Measurements from ENCODE around the gene GALNT14. TPM values are rescaled to one million over a fixed set of nuclear protein-coding genes. Genes with fewer than 3 reads are reported as not detected.

GALNT14 gene
- polyA plus RNA-seq, 2 donors, result 17.2 to 23.5 TPM

- no peak overlapping the region for H3K27ac ChIP-seq (ENCODE audit: low read depth in 2 of 2, low read length in 1 of 2)
- H3K36me3 ChIP-seq (ENCODE audit: control insufficient read depth in 2 of 2, insufficient read depth in 2 of 2, low read length in 1 of 2), result no peaks in the 10 kb centered on the region
- H3K4me1 ChIP-seq (ENCODE audit: control insufficient read depth in 2 of 2, insufficient read depth in 2 of 2, low read length in 1 of 2), result no peaks in the 10 kb centered on the region
- H3K9me3 ChIP-seq (ENCODE audit: control insufficient read depth in 2 of 2, insufficient read depth in 1 of 2, low read depth in 1 of 2, low read length in 1 of 2), result no peaks in the 10 kb centered on the region
- no peak overlapping the region for H3K4me3 ChIP-seq (ENCODE audit: low read depth in 1 of 2, low read length in 2 of 2)
- WGBS, 2 donors, result 96 to 97% methylated on average over 4 of the region's 4 CpGs
- H3K27me3 ChIP-seq (ENCODE audit: control insufficient read depth in 1 of 2, insufficient read depth in 2 of 2, low read length in 2 of 2), result no peaks in the 10 kb centered on the region
These were observed 13.3 kb downstream of the GALNT14 start for GRCh38 chr2:31124904-31125303.

GRCh38 chr2:31122133-31122532 is 16.1 kb downstream of the GALNT14 start:
- H3K9me3 ChIP-seq (ENCODE audit: control insufficient read depth in 2 of 2, insufficient read depth in 1 of 2, low read depth in 1 of 2, low read length in 1 of 2), result no peaks in the 10 kb centered on the region
- H3K4me1 ChIP-seq (ENCODE audit: control insufficient read depth in 2 of 2, insufficient read depth in 2 of 2, low read length in 1 of 2), result no peaks in the 10 kb centered on the region
- no peak overlapping the region for H3K27ac ChIP-seq (ENCODE audit: low read depth in 2 of 2, low read length in 1 of 2)
- no peaks in the 10 kb centered on the region for H3K27me3 ChIP-seq (ENCODE audit: control insufficient read depth in 1 of 2, insufficient read depth in 2 of 2, low read length in 2 of 2)
- 87 to 94% methylated on average over 9 of the region's 9 CpGs for WGBS, 2 donors
- H3K4me3 ChIP-seq (ENCODE audit: low read depth in 1 of 2, low read length in 2 of 2), result no peak overlapping the region
- no peaks in the 10 kb centered on the region for H3K36me3 ChIP-seq (ENCODE audit: control insufficient read depth in 2 of 2, insufficient read depth in 2 of 2, low read length in 1 of 2)

- no peaks in the 10 kb centered on the region for H3K4me1 ChIP-seq (ENCODE audit: control insufficient read depth in 2 of 2, insufficient read depth in 2 of 2, low read length in 1 of 2)
- no peak overlapping the region for H3K27ac ChIP-seq (ENCODE audit: low read depth in 2 of 2, low read length in 1 of 2)
- no peaks in the 10 kb centered on the region for H3K9me3 ChIP-seq (ENCODE audit: control insufficient read depth in 2 of 2, insufficient read depth in 1 of 2, low read depth in 1 of 2, low read length in 1 of 2)
- no peaks in the 10 kb centered on the region for H3K27me3 ChIP-seq (ENCODE audit: control insufficient read depth in 1 of 2, insufficient read depth in 2 of 2, low read length in 2 of 2)
- H3K4me3 ChIP-seq (ENCODE audit: low read depth in 1 of 2, low read length in 2 of 2), result no peak overlapping the region
- no peaks in the 10 kb centered on the region for H3K36me3 ChIP-seq (ENCODE audit: control insufficient read depth in 2 of 2, insufficient read depth in 2 of 2, low read length in 1 of 2)
These were observed 24.5 kb downstream of the GALNT14 start for GRCh38 chr2:31113765-31114164.

- no peaks in the 10 kb centered on the region for H3K9me3 ChIP-seq (ENCODE audit: control insufficient read depth in 2 of 2, insufficient read depth in 1 of 2, low read depth in 1 of 2, low read length in 1 of 2)
- no peaks in the 10 kb centered on the region for H3K36me3 ChIP-seq (ENCODE audit: control insufficient read depth in 2 of 2, insufficient read depth in 2 of 2, low read length in 1 of 2)
- no peak overlapping the region for H3K27ac ChIP-seq (ENCODE audit: low read depth in 2 of 2, low read length in 1 of 2)
- no peaks in the 10 kb centered on the region for H3K4me1 ChIP-seq (ENCODE audit: control insufficient read depth in 2 of 2, insufficient read depth in 2 of 2, low read length in 1 of 2)
- H3K4me3 ChIP-seq (ENCODE audit: low read depth in 1 of 2, low read length in 2 of 2), result no peak overlapping the region
- 94% methylated on average over 3 of the region's 3 CpGs for WGBS, 2 donors
- H3K27me3 ChIP-seq (ENCODE audit: control insufficient read depth in 1 of 2, insufficient read depth in 2 of 2, low read length in 2 of 2), result no peaks in the 10 kb centered on the region
These were observed 25.7 kb downstream of the GALNT14 start for GRCh38 chr2:31112544-31112943.

- WGBS, 2 donors, result 71 to 80% methylated on average over 3 of the region's 3 CpGs
- Histone ChIP-seq H3K9me3 (ENCODE audit: control insufficient read depth in 2 of 2, insufficient read depth in 1 of 2, low read depth in 1 of 2, low read length in 1 of 2) (no peaks in the 10 kb centered on the region), H3K4me1 (ENCODE audit: control insufficient read depth in 2 of 2, insufficient read depth in 2 of 2, low read length in 1 of 2) (no peaks in the 10 kb centered on the region), H3K27me3 (ENCODE audit: control insufficient read depth in 1 of 2, insufficient read depth in 2 of 2, low read length in 2 of 2) (no peaks in the 10 kb centered on the region), H3K36me3 (ENCODE audit: control insufficient read depth in 2 of 2, insufficient read depth in 2 of 2, low read length in 1 of 2) (no peaks in the 10 kb centered on the region), H3K4me3 (ENCODE audit: low read depth in 1 of 2, low read length in 2 of 2) (no peak overlapping the region), H3K27ac (ENCODE audit: low read depth in 2 of 2, low read length in 1 of 2) (no peak overlapping the region)
These were observed 27.2 kb downstream of the GALNT14 start for GRCh38 chr2:31110998-31111397.

GRCh38 chr2:31110431-31110830 is 27.8 kb downstream of the GALNT14 start:
- no peaks in the 10 kb centered on the region for H3K27me3 ChIP-seq (ENCODE audit: control insufficient read depth in 1 of 2, insufficient read depth in 2 of 2, low read length in 2 of 2)
- no peaks in the 10 kb centered on the region for H3K4me1 ChIP-seq (ENCODE audit: control insufficient read depth in 2 of 2, insufficient read depth in 2 of 2, low read length in 1 of 2)
- no peaks in the 10 kb centered on the region for H3K9me3 ChIP-seq (ENCODE audit: control insufficient read depth in 2 of 2, insufficient read depth in 1 of 2, low read depth in 1 of 2, low read length in 1 of 2)
- H3K36me3 ChIP-seq (ENCODE audit: control insufficient read depth in 2 of 2, insufficient read depth in 2 of 2, low read length in 1 of 2), result no peaks in the 10 kb centered on the region
- no peak overlapping the region for H3K4me3 ChIP-seq (ENCODE audit: low read depth in 1 of 2, low read length in 2 of 2)
- WGBS, 2 donors, result 70 to 84% methylated on average over 3 of the region's 3 CpGs
- no peak overlapping the region for H3K27ac ChIP-seq (ENCODE audit: low read depth in 2 of 2, low read length in 1 of 2)

- WGBS, 2 donors, result 88 to 95% methylated on average over 8 of the region's 8 CpGs
These were observed 28.5 kb downstream of the GALNT14 start for GRCh38 chr2:31109633-31110192.

GRCh38 chr2:31108561-31109286 is 29.5 kb downstream of the GALNT14 start:
- WGBS, 2 donors, result 68 to 70% methylated on average over 3 of the region's 3 CpGs

More at GRCh38 chr2:31109633-31110192, 28.5 kb downstream of the GALNT14 start:
- Histone ChIP-seq H3K27me3 (ENCODE audit: control insufficient read depth in 1 of 2, insufficient read depth in 2 of 2, low read length in 2 of 2) (no peaks in the 10 kb centered on the region), H3K4me3 (ENCODE audit: low read depth in 1 of 2, low read length in 2 of 2) (no peak overlapping the region), H3K4me1 (ENCODE audit: control insufficient read depth in 2 of 2, insufficient read depth in 2 of 2, low read length in 1 of 2) (no peaks in the 10 kb centered on the region), H3K9me3 (ENCODE audit: control insufficient read depth in 2 of 2, insufficient read depth in 1 of 2, low read depth in 1 of 2, low read length in 1 of 2) (no peaks in the 10 kb centered on the region), H3K36me3 (ENCODE audit: control insufficient read depth in 2 of 2, insufficient read depth in 2 of 2, low read length in 1 of 2) (no peaks in the 10 kb centered on the region), H3K27ac (ENCODE audit: low read depth in 2 of 2, low read length in 1 of 2) (no peak overlapping the region)

GRCh38 chr2:31107591-31108300 is 30.5 kb downstream of the GALNT14 start:
- 39 to 44% methylated on average over 5 of the region's 5 CpGs for WGBS, 2 donors
- no peaks in the 10 kb centered on the region for H3K27me3 ChIP-seq (ENCODE audit: control insufficient read depth in 1 of 2, insufficient read depth in 2 of 2, low read length in 2 of 2)
- no peak overlapping the region for H3K27ac ChIP-seq (ENCODE audit: low read depth in 2 of 2, low read length in 1 of 2)
- no peaks in the 10 kb centered on the region for H3K36me3 ChIP-seq (ENCODE audit: control insufficient read depth in 2 of 2, insufficient read depth in 2 of 2, low read length in 1 of 2)
- no peaks in the 10 kb centered on the region for H3K9me3 ChIP-seq (ENCODE audit: control insufficient read depth in 2 of 2, insufficient read depth in 1 of 2, low read depth in 1 of 2, low read length in 1 of 2)
- H3K4me1 ChIP-seq (ENCODE audit: control insufficient read depth in 2 of 2, insufficient read depth in 2 of 2, low read length in 1 of 2), result no peaks in the 10 kb centered on the region
- H3K4me3 ChIP-seq (ENCODE audit: low read depth in 1 of 2, low read length in 2 of 2), result no peak overlapping the region

More at GRCh38 chr2:31108561-31109286, 29.5 kb downstream of the GALNT14 start:
- no peaks in the 10 kb centered on the region for H3K9me3 ChIP-seq (ENCODE audit: control insufficient read depth in 2 of 2, insufficient read depth in 1 of 2, low read depth in 1 of 2, low read length in 1 of 2)
- H3K36me3 ChIP-seq (ENCODE audit: control insufficient read depth in 2 of 2, insufficient read depth in 2 of 2, low read length in 1 of 2), result no peaks in the 10 kb centered on the region
- no peak overlapping the region for H3K4me3 ChIP-seq (ENCODE audit: low read depth in 1 of 2, low read length in 2 of 2)
- H3K27me3 ChIP-seq (ENCODE audit: control insufficient read depth in 1 of 2, insufficient read depth in 2 of 2, low read length in 2 of 2), result no peaks in the 10 kb centered on the region
- H3K27ac ChIP-seq (ENCODE audit: low read depth in 2 of 2, low read length in 1 of 2), result no peak overlapping the region
- H3K4me1 ChIP-seq (ENCODE audit: control insufficient read depth in 2 of 2, insufficient read depth in 2 of 2, low read length in 1 of 2), result no peaks in the 10 kb centered on the region
